Ishikawa (cell line): ENCODE measurements around the gene TRIL.

Source experiments
- CEBPB ChIP-seq: IDR thresholded peaks from 2 replicates; pipeline ENCODE4 v1.6.1; 2012
- CREB1 ChIP-seq: IDR thresholded peaks from 2 replicates; pipeline ENCODE4 v1.6.1; 2012; ENCODE audit warnings: low read depth
- EGR1 ChIP-seq: IDR thresholded peaks from 2 replicates; pipeline ENCODE4 v1.6.1; 2012
- EP300 ChIP-seq: IDR thresholded peaks from 2 replicates; pipeline ENCODE4 v1.6.1; 2012; ENCODE audit warnings: borderline replicate concordance
- FOXM1 ChIP-seq: IDR thresholded peaks from 2 replicates; pipeline ENCODE4 v1.6.1; 2012; ENCODE audit warnings: low read depth, borderline replicate concordance
- NFIC ChIP-seq: IDR thresholded peaks from 2 replicates; pipeline ENCODE4 v1.6.1; 2012
- RAD21 ChIP-seq: IDR thresholded peaks from 2 replicates; pipeline ENCODE4 v1.6.1; 2012; ENCODE audit warnings: low read depth
- TAF1 ChIP-seq: IDR thresholded peaks from 2 replicates; pipeline ENCODE4 v1.6.1; 2012; ENCODE audit warnings: low read depth, mild to moderate bottlenecking
- TCF12 ChIP-seq: IDR thresholded peaks from 2 replicates; pipeline ENCODE4 v1.6.1; 2012; ENCODE audit warnings: low read depth
- TEAD4 ChIP-seq: IDR thresholded peaks from 2 replicates; pipeline ENCODE4 v1.6.1; 2012
- YY1 ChIP-seq: IDR thresholded peaks from 2 replicates; pipeline ENCODE4 v1.6.1; 2012; ENCODE audit warnings: low read depth
- ZBTB7A ChIP-seq: IDR thresholded peaks from 2 replicates; pipeline ENCODE4 v1.6.1; 2012; ENCODE audit warnings: low read depth
- TF ChIP-seq, protein P1 (sequence below): IDR thresholded peaks from 2 replicates; pipeline ENCODE4 v1.6.1; 2012
- TF ChIP-seq, protein P2 (sequence below): IDR thresholded peaks from 2 replicates; pipeline ENCODE4 v1.6.1; 2012
- TF ChIP-seq, protein P3 (sequence below): IDR thresholded peaks from 2 replicates; pipeline ENCODE4 v1.6.1; 2012; ENCODE audit warnings: low read depth, mild to moderate bottlenecking

Gene TRIL

DNA sequence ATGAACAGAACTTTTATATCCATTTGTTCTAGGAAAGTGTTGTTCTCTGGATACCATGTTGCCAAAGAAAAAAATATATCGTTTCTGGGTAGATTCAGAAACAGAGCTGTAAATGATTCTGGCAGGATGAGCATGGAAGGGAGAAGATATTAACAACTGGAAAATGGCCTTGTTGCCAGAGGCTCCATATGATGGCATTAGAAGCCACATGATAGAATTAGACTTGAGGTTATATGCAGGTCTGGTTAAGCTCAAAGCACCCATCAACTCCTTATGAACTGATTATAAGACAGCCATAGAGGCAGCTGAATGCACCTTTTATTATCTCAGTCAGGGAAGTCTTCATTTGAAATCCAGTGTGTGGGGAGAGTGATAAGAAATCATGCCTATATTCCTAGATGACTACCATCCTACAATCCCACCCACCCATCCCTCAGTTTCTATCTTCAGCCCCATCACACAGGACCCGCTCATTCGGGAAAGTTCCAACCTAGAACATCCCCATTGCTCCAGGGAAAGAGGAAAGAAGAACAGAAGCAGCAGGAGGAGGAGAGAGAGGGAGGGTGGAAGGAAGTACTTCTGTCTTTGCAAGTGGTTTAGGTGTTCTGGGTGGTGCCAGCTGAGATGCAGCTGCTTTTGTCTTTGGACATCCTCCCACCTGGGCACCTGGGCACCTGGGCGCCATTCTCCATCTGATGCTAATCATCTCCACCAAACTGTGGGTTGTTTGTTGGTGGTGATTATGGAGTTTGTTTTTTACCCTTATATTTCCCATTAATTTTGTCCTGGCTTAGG is 25.5 kb upstream of the TRIL start:
- TF ChIP-seq, protein P1, sequence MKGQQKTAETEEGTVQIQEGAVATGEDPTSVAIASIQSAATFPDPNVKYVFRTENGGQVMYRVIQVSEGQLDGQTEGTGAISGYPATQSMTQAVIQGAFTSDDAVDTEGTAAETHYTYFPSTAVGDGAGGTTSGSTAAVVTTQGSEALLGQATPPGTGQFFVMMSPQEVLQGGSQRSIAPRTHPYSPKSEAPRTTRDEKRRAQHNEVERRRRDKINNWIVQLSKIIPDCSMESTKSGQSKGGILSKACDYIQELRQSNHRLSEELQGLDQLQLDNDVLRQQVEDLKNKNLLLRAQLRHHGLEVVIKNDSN, result no peak
- TF ChIP-seq EGR1 (no peak), EP300 (no peak), YY1 (no peak), ZBTB7A (no peak), RAD21 (no peak), TAF1 (no peak), CEBPB (no peak), TEAD4 (no peak), TCF12 (no peak), FOXM1 (no peak), CREB1 (no peak), NFIC (no peak)
- TF ChIP-seq, protein P2, sequence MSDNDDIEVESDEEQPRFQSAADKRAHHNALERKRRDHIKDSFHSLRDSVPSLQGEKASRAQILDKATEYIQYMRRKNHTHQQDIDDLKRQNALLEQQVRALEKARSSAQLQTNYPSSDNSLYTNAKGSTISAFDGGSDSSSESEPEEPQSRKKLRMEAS, result no peak
- TF ChIP-seq, protein P3, sequence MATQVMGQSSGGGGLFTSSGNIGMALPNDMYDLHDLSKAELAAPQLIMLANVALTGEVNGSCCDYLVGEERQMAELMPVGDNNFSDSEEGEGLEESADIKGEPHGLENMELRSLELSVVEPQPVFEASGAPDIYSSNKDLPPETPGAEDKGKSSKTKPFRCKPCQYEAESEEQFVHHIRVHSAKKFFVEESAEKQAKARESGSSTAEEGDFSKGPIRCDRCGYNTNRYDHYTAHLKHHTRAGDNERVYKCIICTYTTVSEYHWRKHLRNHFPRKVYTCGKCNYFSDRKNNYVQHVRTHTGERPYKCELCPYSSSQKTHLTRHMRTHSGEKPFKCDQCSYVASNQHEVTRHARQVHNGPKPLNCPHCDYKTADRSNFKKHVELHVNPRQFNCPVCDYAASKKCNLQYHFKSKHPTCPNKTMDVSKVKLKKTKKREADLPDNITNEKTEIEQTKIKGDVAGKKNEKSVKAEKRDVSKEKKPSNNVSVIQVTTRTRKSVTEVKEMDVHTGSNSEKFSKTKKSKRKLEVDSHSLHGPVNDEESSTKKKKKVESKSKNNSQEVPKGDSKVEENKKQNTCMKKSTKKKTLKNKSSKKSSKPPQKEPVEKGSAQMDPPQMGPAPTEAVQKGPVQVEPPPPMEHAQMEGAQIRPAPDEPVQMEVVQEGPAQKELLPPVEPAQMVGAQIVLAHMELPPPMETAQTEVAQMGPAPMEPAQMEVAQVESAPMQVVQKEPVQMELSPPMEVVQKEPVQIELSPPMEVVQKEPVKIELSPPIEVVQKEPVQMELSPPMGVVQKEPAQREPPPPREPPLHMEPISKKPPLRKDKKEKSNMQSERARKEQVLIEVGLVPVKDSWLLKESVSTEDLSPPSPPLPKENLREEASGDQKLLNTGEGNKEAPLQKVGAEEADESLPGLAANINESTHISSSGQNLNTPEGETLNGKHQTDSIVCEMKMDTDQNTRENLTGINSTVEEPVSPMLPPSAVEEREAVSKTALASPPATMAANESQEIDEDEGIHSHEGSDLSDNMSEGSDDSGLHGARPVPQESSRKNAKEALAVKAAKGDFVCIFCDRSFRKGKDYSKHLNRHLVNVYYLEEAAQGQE, result no peak

DNA sequence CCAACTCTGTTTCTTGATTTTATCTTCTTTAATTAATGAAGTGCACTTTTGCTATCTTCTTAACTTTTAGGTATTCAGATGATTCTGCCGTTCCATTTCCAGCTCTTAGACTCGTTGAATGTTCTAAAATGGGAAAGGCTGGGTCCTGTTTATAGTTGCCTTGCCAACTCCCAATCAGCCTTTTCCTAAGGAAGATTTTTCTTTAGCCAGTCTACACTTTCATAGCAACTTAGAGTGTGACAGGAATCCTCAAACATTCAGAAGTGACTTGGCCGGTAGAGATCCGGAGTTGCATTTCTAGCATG is 23.0 kb upstream of the TRIL start:
- TF ChIP-seq RAD21 (no peak), NFIC (no peak)

DNA sequence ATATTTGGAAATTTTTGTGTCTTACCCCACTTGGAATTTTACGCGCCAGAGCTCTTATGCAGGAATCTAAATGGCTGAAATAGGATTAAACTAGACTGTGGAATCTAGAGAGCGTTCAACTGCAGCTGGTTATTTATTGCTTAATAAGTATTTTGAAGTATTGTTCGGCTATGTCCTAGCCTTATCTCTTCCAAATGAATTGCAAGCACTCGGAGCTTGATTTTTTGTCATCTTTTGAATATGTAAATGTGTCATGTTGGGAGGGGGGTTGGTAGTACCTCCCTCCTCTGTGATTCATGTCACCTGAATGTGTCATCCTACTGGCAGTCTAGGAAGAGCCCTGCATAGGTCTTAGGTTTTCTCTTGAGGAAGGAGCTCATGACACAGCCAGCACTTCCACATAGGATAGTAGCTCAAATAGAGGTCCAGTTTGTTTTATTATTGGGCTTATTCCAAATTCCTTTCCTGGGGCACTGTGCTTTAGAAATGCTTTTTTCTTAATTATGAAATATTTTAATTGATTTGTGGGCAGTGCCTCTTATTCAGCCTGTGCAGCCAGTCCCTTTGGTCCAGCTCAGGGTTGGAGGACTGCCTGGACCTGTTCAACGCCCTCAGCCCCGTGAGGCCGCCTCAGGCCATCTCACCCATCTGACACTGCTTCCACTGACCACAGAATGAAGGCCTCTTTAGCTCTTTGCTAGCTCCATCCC is 22.5 kb upstream of the TRIL start:
- TF ChIP-seq FOXM1 (no peak), YY1 (no peak), TAF1 (no peak), NFIC (no peak), ZBTB7A (no peak), RAD21 (no peak), TEAD4 (no peak), CREB1 (no peak), EP300 (no peak), TCF12 (no peak), CEBPB (no peak), EGR1 (no peak)
- TF ChIP-seq, protein P3, result no peak
- TF ChIP-seq, protein P2, result no peak
- TF ChIP-seq, protein P1, result no peak

DNA sequence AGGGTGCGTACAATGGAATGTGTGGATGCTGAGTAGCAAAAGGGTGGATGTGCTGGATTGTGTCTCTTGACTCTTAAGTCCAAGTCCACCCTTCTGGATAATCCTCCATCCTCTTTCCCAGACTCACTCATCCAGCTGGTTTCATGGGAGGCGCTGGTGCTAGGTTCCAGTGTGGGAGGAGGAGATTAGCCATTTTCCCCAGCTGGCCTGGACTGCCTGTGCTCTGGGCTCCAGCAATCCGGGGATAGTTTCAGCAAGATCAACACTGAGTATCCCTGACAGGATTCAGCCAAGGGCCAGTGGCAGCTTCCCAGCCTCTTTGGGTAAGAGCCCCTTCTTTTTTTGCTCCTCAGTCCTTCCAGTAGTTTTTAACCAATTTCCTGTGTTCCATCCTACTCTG is 21.6 kb upstream of the TRIL start:
- no peak for TF ChIP-seq EGR1
- no peak for TF ChIP-seq CREB1
- no peak for TF ChIP-seq ZBTB7A

DNA sequence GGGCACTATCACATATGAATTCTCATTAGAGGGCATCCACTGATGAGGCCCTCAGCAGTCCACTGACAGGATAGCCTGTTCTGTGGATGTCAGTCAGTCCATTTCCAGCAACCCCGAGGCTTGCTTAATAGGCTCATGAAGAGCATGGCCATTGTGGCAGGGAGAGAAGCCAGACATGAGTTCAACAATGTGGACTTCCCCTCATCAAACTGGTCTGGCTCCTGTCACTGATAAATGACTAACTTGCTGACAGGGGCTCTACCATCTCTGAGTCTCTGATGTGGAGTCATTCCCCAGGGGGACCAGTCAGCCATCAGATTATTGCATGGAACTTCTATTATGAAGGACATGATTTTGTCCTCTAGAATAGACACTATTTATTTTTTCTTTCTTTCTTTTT is 19.8 kb upstream of the TRIL start:
- TF ChIP-seq, protein P3, result no peak
- TF ChIP-seq, protein P1, result no peak
- no peak for TF ChIP-seq CREB1
- TF ChIP-seq, protein P2, result no peak
- no peak for TF ChIP-seq CEBPB
- TF ChIP-seq NFIC, result no peak
- TF ChIP-seq EGR1, result no peak
- TF ChIP-seq TEAD4, result no peak
